Right atrium auricular region (tissue), 2 donors: ENCODE data around the gene PCBD1. TPM values are rescaled to one million over a fixed set of nuclear protein-coding genes. Genes with fewer than 3 reads are reported as not detected.

ENCODE experiments used
- DNase-seq: peaks from one replicate; pipeline ENCODE4 v3.0.0-alpha.2; 2019; ENCODE audit warnings: low spot score
- H3K27ac ChIP-seq, 2 donors: fragments of 200-600 bp; sonication (generic); 1 replicate in 1 of 2; 2 replicates in 1 of 2; pipeline ENCODE4 v1.5.1; 2016 to 2019
- H3K27me3 ChIP-seq, 2 donors: fragments of 200-600 bp; sonication (generic); one replicate each; pipeline versions ENCODE4 v1.5.1 to v1.6.0; 2017 to 2019
- H3K36me3 ChIP-seq: fragments of 200-600 bp; sonication (generic); one replicate; pipeline ENCODE4 v1.5.1; 2016
- H3K4me1 ChIP-seq, 2 donors: fragments of 200-600 bp; sonication (generic); one replicate each; pipeline versions ENCODE4 v1.5.1 to v1.6.0; 2017 to 2019
- H3K4me3 ChIP-seq, 2 donors: fragments of 200-600 bp; sonication (generic); 1 replicate in 1 of 2; 2 replicates in 1 of 2; pipeline ENCODE4 v1.5.1; 2017 to 2019; ENCODE audit warnings: mild to moderate bottlenecking in 1 of 2, moderate library complexity in 1 of 2
- H3K9me3 ChIP-seq, 2 donors: fragments of 200-600 bp; sonication (generic); one replicate each; pipeline ENCODE4 v1.5.1; 2019
- total RNA-seq, 2 donors: library from RNA; depleted of rRNA; stranded (reverse); fragments of >200 nt; gene quantifications; one replicate each; pipeline ENCODE4 v1.1.0, GENCODE V29; 2016
- TF ChIP-seq, protein P1 (sequence below), 2 donors: fragments of 200-600 bp; sonication (generic); IDR thresholded peaks; one replicate each; pipeline ENCODE4 v1.5.1; 2019; ENCODE audit warnings: antibody characterized with exemption in 2 of 2

The PCBD1 gene
- total RNA-seq, 2 donors from 2014 or later: 79.4 to 98.6 TPM

DNA sequence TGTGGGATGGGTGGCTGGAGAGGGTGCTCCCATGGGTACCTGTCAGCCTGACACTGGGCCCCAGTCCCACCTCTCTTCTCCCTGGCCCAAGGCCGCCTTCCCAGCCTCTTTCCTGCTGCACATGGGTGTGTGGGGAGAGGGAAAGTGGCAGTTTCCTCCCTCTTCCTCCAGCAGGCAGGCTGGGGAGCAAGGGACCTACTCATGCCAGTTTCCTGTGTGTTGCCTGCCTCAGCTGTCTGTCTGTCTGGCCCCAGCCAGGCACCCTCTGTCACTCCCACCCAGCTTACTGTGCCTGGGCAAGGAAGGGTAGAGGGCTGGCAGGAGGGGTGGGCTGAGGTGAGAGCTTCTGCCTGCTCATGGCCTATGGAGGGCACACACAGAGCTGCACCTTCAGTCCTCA, 46.3 kb upstream of the PCBD1 start:
- Histone ChIP-seq H3K36me3 (no peaks in the 10 kb centered on the region), H3K27me3 (no peaks in the 10 kb centered on the region), H3K4me1 (peaks cover 0 to 11% of the 10 kb centered on the region in 2 donors), H3K27ac (no peak overlapping the region), H3K4me3 (no peak overlapping the region), H3K9me3 (no peaks in the 10 kb centered on the region)
- no peak for DNase-seq
- TF ChIP-seq, protein P1, sequence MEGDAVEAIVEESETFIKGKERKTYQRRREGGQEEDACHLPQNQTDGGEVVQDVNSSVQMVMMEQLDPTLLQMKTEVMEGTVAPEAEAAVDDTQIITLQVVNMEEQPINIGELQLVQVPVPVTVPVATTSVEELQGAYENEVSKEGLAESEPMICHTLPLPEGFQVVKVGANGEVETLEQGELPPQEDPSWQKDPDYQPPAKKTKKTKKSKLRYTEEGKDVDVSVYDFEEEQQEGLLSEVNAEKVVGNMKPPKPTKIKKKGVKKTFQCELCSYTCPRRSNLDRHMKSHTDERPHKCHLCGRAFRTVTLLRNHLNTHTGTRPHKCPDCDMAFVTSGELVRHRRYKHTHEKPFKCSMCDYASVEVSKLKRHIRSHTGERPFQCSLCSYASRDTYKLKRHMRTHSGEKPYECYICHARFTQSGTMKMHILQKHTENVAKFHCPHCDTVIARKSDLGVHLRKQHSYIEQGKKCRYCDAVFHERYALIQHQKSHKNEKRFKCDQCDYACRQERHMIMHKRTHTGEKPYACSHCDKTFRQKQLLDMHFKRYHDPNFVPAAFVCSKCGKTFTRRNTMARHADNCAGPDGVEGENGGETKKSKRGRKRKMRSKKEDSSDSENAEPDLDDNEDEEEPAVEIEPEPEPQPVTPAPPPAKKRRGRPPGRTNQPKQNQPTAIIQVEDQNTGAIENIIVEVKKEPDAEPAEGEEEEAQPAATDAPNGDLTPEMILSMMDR (IDR thresholded peaks at IDR 0.05): no peak

DNA sequence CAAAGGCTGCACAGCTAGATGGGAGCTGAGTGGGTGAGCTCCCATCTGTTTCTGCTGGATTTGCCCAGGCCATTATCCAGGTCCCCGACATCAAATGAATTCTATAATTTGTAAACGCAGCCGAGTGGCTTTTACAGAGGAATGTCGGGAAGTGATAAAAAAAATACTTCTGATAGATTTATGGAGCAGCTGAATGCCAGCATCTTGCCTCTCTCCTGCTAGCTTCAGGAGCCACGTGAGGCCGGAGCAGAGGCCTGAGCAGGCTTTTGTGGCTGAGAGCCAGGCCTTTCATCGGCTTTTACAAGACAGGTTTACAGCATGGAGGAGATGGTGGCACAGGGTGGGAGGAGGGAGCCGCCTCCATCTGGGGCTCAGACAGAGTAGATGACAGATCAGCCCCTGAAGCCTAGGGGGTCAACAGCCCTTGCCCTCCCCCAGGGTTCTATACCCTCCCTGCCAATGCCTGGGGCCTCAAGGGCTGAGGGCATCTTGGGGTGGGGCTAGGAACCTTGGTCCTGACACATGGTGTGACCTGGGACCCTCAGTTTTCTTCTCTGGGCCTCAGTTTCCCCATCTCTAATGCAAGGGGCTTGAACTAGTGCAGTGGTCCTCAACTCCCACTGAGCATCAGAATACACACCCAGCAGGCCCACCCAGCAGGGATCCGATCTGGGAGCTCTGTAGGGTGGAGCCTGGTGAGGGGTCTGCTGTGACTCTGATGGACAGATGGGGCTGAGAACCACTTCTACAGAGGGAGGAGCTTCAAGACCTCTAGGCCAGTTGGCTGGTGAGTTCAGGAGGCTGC, 44.2 kb upstream of the PCBD1 start:
- Histone ChIP-seq H3K4me3 (no peak overlapping the region), H3K27me3 (no peaks in the 10 kb centered on the region), H3K4me1 (peaks cover 0 to 5% of the 10 kb centered on the region in 2 donors), H3K36me3 (no peaks in the 10 kb centered on the region), H3K27ac (no peak overlapping the region), H3K9me3 (no peaks in the 10 kb centered on the region)
- TF ChIP-seq, protein P1 (IDR thresholded peaks at IDR 0.05): no peak
- no peak for DNase-seq

DNA sequence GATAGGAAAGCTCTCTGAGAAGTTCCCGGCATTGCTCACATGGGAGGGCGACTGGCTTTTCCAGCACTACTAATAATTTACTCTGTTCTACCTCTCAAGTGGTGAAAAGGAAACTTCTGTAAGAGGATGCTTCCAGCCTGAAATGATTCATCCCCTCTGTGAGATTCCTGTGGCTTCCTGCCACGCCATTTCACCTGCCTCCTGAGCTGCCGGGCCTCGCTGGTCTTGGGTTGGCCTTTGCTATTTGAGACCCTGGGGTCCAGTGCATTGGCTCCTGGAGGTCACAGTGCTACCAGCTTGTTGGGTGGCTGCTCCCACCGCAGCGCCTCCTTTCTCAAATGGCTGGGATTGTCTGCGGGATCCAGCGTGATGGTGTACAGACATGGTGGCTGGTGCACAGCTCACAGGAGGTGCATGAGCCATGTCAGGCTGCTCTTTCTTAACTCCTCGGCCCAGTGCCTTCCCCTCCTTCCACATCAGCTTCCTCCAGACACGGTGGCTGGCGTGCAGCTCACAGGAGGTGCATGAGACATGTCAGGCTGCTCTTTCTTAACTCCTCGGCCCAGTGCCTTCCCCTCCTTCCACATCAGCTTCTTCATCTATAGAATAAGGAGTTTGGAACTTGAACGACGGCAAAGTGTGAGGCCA, 42.9 kb upstream of the PCBD1 start:
- Histone ChIP-seq H3K27me3 (no peaks in the 10 kb centered on the region), H3K27ac (no peak overlapping the region), H3K4me1 (peaks cover 0 to 5% of the 10 kb centered on the region in 2 donors), H3K36me3 (no peaks in the 10 kb centered on the region), H3K9me3 (no peaks in the 10 kb centered on the region), H3K4me3 (no peak overlapping the region)
- TF ChIP-seq, protein P1 (IDR thresholded peaks at IDR 0.05): no peak
- no peak for DNase-seq

DNA sequence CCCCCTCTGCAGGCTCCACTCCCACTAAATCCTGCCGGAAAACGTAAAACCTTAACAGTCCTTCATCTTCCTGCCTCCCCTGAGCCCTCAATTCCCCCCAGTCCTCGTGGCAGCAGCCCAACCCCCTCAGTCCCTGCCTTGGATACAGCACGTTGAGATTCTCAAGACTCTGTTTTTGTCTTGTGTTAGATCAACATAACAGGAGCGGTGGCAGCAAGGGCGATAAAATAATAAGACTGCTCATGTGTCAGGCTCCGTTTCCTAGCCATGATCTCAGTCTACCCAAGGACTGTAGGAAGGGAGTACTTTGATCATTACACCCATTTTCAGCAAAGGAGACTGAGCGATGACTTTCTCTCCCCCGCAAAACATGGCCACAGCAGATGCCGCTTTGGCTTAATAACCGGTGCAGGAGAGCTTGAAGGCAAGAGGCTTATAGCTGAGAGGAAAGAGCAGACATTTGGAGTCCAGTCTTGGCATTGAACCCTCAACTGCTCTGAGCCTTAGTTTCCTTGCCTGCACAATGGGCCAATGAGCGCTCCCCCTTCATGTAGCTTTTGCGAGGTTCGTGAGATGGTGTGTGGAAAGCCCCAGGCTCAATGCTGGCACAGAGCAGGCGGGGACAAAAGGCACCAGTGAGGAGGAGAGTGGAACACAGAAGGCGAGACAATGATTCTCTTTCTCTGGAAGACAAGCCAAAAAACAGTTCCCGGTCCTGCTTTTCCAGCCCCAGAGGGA, 42.1 kb upstream of the PCBD1 start:
- DNase-seq: no peak
- H3K4me1 ChIP-seq: no peaks in the 10 kb centered on the region
- no peaks in the 10 kb centered on the region for H3K9me3 ChIP-seq
- no peak overlapping the region for H3K4me3 ChIP-seq
- H3K27ac ChIP-seq: no peak overlapping the region
- H3K27me3 ChIP-seq: no peaks in the 10 kb centered on the region
- TF ChIP-seq, protein P1 (IDR thresholded peaks at IDR 0.05): no peak
- no peaks in the 10 kb centered on the region for H3K36me3 ChIP-seq

DNA sequence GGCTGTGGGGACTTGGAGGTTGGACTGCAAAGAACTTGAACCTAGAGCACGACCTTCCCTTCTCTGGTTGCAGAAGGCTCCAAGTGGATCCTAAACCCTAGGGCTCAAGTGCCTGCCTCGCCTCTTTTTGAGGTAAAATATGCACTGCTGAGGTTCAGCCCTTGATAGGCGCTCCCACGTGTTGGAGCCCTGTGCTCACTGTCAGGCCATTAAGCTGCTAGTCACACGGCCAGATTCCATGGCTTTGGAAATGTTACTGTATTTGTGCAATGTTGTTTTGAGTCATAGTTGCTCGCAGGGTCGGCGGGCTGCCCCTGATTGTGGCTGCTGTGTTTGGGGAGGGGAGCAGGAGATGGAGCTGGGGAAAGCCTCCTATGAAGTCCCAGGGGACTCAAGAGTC, 39.8 kb upstream of the PCBD1 start:
- Histone ChIP-seq H3K36me3 (no peaks in the 10 kb centered on the region), H3K9me3 (no peaks in the 10 kb centered on the region), H3K27ac (no peak overlapping the region), H3K4me1 (no peaks in the 10 kb centered on the region), H3K27me3 (no peaks in the 10 kb centered on the region), H3K4me3 (no peak overlapping the region)
- TF ChIP-seq, protein P1 (IDR thresholded peaks at IDR 0.05): no peak
- no peak for DNase-seq
